ENCODE measurements around the gene OR2T11. TPM values are rescaled to one million over a fixed set of nuclear protein-coding genes. Genes with fewer than 3 reads are reported as not detected.

OR2T11 gene
- total RNA-seq, 6 experiments from 2014 or later: not detected

GRCh38 chr1:248625166-248625565 lies 9.7 kb downstream of the OR2T11 start:
- no peak overlapping the region for H3K27ac Mint-ChIP-seq

GRCh38 chr1:248622570-248623001 lies 12.3 kb downstream of the OR2T11 start:
- Mint-ChIP-seq H3K4me1 (ENCODE audit: low read depth) (no peaks in the 10 kb centered on the region), H3K27ac (no peak overlapping the region), H3K36me3 (ENCODE audit: low read depth) (no peaks in the 10 kb centered on the region), H3K27me3 (ENCODE audit: insufficient read depth) (peaks cover 2% of the 10 kb centered on the region; the same call in 1 of the 2 replicates), H3K4me3 (no peak overlapping the region), H3K9me3 (no peaks in the 10 kb centered on the region)
- DNase-seq: peak; percentile 14
- peak; percentile 69 for TF ChIP-seq CTCF (IDR thresholded peaks at IDR 0.05)

More at GRCh38 chr1:248625166-248625565, 9.7 kb downstream of the OR2T11 start:
- Mint-ChIP-seq H3K4me1 (ENCODE audit: low read depth) (no peaks in the 10 kb centered on the region), H3K27me3 (ENCODE audit: insufficient read depth) (peaks cover 2% of the 10 kb centered on the region; the same call in 1 of the 2 replicates), H3K9me3 (no peaks in the 10 kb centered on the region), H3K4me3 (no peak overlapping the region), H3K36me3 (ENCODE audit: low read depth) (no peaks in the 10 kb centered on the region)
- no peak for TF ChIP-seq CTCF (IDR thresholded peaks at IDR 0.05)
- DNase-seq: no peak

GRCh38 chr1:248621770-248622169 lies 13.1 kb downstream of the OR2T11 start:
- Mint-ChIP-seq H3K36me3 (ENCODE audit: low read depth) (no peaks in the 10 kb centered on the region), H3K27ac (no peak overlapping the region), H3K4me1 (ENCODE audit: low read depth) (no peaks in the 10 kb centered on the region), H3K4me3 (no peak overlapping the region), H3K9me3 (no peaks in the 10 kb centered on the region), H3K27me3 (ENCODE audit: insufficient read depth) (peaks cover 2% of the 10 kb centered on the region; the same call in 1 of the 2 replicates)
- DNase-seq: no peak
- no peak for TF ChIP-seq CTCF (IDR thresholded peaks at IDR 0.05)

GRCh38 chr1:248618878-248619277 lies 16.0 kb downstream of the OR2T11 start:
- peak; percentile 25 for DNase-seq
- Mint-ChIP-seq H3K27me3 (ENCODE audit: insufficient read depth) (peaks cover 2% of the 10 kb centered on the region; the same call in 1 of the 2 replicates), H3K27ac (no peak overlapping the region), H3K9me3 (no peaks in the 10 kb centered on the region), H3K4me1 (ENCODE audit: low read depth) (no peaks in the 10 kb centered on the region), H3K36me3 (ENCODE audit: low read depth) (no peaks in the 10 kb centered on the region), H3K4me3 (no peak overlapping the region)
- TF ChIP-seq CTCF (IDR thresholded peaks at IDR 0.05): peak; percentile 71

GRCh38 chr1:248618119-248618518 lies 16.8 kb downstream of the OR2T11 start:
- no peaks in the 10 kb centered on the region for H3K36me3 Mint-ChIP-seq (ENCODE audit: low read depth)
- no peaks in the 10 kb centered on the region for H3K9me3 Mint-ChIP-seq
- no peak for TF ChIP-seq CTCF (IDR thresholded peaks at IDR 0.05)
- H3K27ac Mint-ChIP-seq: no peak overlapping the region
- H3K4me3 Mint-ChIP-seq: no peak overlapping the region
- no peak for DNase-seq
- no peaks in the 10 kb centered on the region for H3K4me1 Mint-ChIP-seq (ENCODE audit: low read depth)
- peaks cover 2% of the 10 kb centered on the region; the same call in 1 of the 2 replicates for H3K27me3 Mint-ChIP-seq (ENCODE audit: insufficient read depth)

GRCh38 chr1:248613742-248614141 lies 21.1 kb downstream of the OR2T11 start:
- H3K27me3 Mint-ChIP-seq (ENCODE audit: insufficient read depth): no peaks in the 10 kb centered on the region
- no peak overlapping the region for H3K27ac Mint-ChIP-seq
- no peak overlapping the region for H3K4me3 Mint-ChIP-seq
- no peaks in the 10 kb centered on the region; the same call in 1 of the 2 replicates for H3K36me3 Mint-ChIP-seq (ENCODE audit: low read depth)
- no peaks in the 10 kb centered on the region for H3K9me3 Mint-ChIP-seq
- no peak for TF ChIP-seq CTCF (IDR thresholded peaks at IDR 0.05)
- DNase-seq: no peak
- no peaks in the 10 kb centered on the region for H3K4me1 Mint-ChIP-seq (ENCODE audit: low read depth)
